Kidney (tissue), 14 donors: Measurements from ENCODE around the gene ZFPM1. TPM values are rescaled to one million over a fixed set of nuclear protein-coding genes. Genes with fewer than 3 reads are reported as not detected.

Experiments used
- DNase-seq, 5 donors: peaks; one replicate each; pipeline ENCODE4 v3.0.0-alpha.2; 2013 to 2020
- FAIRE-seq: peaks from 2 replicates; lab custom pipeline; 2012; peaks lifted over from hg19 to GRCh38; lab: Jason Lieb, UNC
- H3K27ac ChIP-seq, 2 donors: one replicate each; pipeline ENCODE4 v1.7.0; 2013; ENCODE audit warnings: low read depth in 2 of 2, low read length in 2 of 2, inconsistent platforms in 1 of 2
- H3K27me3 ChIP-seq: one replicate; pipeline ENCODE4 v1.7.1; 2013; ENCODE audit warnings: low read length, inconsistent platforms; ENCODE audit not compliant: control insufficient read depth, insufficient read depth
- H3K36me3 ChIP-seq, 3 donors: one replicate each; pipeline versions ENCODE4 v1.7.0 to v1.7.1; 2013; ENCODE audit warnings: low read length in 3 of 3, control low read depth in 1 of 3, inconsistent platforms in 1 of 3; ENCODE audit not compliant: insufficient read depth in 3 of 3, control insufficient read depth in 2 of 3
- H3K4me1 ChIP-seq, 3 donors: one replicate each; pipeline versions ENCODE4 v1.7.0 to v1.7.1; 2013; ENCODE audit warnings: low read length in 3 of 3, inconsistent platforms in 1 of 3, low read depth in 1 of 3; ENCODE audit not compliant: control insufficient read depth in 2 of 3, insufficient read depth in 2 of 3
- H3K4me3 ChIP-seq, 3 donors: one replicate each; pipeline versions ENCODE4 v1.7.0 to v1.8.1; 2013; ENCODE audit warnings: low read length in 3 of 3, control low read depth in 1 of 3, inconsistent platforms in 1 of 3
- H3K9ac ChIP-seq, 3 donors: one replicate each; pipeline versions ENCODE4 v1.7.0 to v1.7.1; 2013; ENCODE audit warnings: low read length in 3 of 3, control low read depth in 1 of 3, inconsistent platforms in 1 of 3
- H3K9me3 ChIP-seq, 3 donors: one replicate each; pipeline versions ENCODE4 v1.7.0 to v1.7.1; 2013; ENCODE audit warnings: low read length in 3 of 3, control low read depth in 1 of 3, inconsistent platforms in 1 of 3; ENCODE audit not compliant: control insufficient read depth in 2 of 3, insufficient read depth in 1 of 3
- intact Hi-C: fragments of 100-400 bp; cut with DNase I; formaldehyde crosslinking; loops from one replicate; pipeline ENCODE4 v1.11.1; 2022
- polyA plus RNA-seq: library from polyadenylated mRNA; stranded (reverse); fragments of 350-450 nt; fragmentation: Illumina TruSeq; extraction: RNeasy Lipid Tissue Mini Kit (QIAGEN cat#74804); gene quantifications from one replicate; pipeline ENCODE4 v1.2.3, GENCODE V29; 2014; ENCODE audit warnings: low read depth, low replicate concordance; ENCODE audit not compliant: insufficient read depth
- total RNA-seq: library from RNA; stranded (reverse); fragmentation: NEBNext Ultra II Directional; extraction: Animal tissue kit (Norgen Biotek cat#: 25700); gene quantifications from one replicate; pipeline ENCODE4 v1.2.1, GENCODE V29; 2021
- TF ChIP-seq, protein P1 (sequence below): IDR thresholded peaks from 3 replicates; pipeline ENCODE4 v1.5.1; 2012; ENCODE audit warnings: mild to moderate bottlenecking, moderate library complexity, borderline replicate concordance; ENCODE audit not compliant: insufficient read depth; ENCODE audit errors: extremely low read depth
- donor health status: control.
- donor health status: control.
- donor health status: control.
- donor health status: control.
- donor health status: control.
- donor health status: DM: yes; HTN: yes; CAD: no.
- donor health status: Normal renal cell carcinoma (clear cell type).

The ZFPM1 gene
- total and polyA plus RNA-seq, 2 donors from 2014 or later, result 1.9 to 9.2 TPM

DNA sequence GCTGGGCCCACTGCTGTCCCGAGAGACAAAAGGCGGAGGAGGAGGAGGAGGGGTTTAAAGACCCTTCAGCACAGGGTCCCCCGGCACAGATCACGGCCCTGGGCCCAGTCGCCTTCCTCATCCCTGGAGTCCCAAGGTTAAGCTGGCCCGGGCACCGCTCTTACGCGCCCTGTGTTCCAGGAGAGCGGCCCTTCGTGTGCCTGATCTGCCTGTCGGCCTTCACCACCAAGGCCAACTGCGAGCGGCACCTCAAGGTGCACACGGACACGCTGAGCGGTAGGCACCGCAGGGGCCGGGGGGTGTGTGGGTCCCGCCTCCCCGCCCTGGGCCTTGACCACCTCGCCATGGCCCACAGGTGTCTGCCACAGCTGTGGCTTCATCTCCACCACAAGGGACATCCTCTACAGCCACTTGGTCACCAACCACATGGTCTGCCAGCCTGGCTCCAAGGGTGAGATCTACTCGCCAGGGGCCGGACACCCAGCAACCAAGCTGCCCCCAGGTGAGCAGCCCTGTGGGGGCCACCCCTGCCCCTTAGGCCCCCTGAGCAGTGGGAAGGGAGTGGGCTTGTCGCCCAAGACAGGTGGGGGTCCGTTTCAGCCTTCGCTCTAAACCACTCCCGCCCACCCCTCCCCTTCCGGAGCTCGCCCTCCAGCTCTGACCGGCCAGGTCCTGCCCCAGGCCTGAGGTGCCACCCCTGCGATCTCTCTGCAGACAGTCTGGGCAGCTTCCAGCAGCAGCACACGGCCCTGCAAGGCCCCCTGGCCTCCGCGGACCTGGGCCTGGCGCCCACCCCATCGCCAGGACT is 79.6 kb downstream of the ZFPM1 start:
- peak in 2 of 5 donors; percentile 74 to 81 for DNase-seq

DNA sequence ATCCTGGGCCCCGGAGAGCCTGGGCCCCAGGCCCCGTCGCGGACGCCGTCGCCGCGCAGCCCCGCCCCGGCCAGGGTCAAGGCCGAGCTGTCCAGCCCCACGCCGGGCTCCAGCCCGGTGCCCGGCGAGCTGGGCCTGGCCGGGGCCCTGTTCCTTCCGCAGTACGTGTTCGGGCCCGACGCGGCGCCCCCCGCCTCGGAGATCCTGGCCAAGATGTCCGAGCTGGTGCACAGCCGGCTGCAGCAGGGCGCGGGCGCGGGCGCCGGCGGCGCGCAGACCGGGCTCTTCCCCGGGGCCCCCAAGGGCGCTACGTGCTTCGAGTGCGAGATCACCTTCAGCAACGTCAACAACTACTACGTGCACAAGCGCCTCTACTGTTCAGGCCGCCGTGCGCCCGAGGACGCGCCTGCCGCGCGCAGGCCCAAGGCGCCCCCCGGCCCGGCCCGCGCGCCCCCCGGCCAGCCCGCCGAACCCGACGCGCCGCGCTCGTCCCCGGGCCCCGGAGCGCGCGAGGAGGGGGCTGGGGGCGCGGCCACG is 80.4 kb downstream of the ZFPM1 start:
- peaks cover 0 to 13% (median 0%) of the 10 kb centered on the region in 3 donors for H3K4me1 ChIP-seq
- H3K9ac ChIP-seq, result no peak overlapping the region
- peak; percentile 60 to 85 (median 65) for DNase-seq
- no peak overlapping the region for H3K27ac ChIP-seq
- no peaks in the 10 kb centered on the region for H3K36me3 ChIP-seq
- no peak for FAIRE-seq
- no peak overlapping the region for H3K4me3 ChIP-seq
- no peaks in the 10 kb centered on the region for H3K9me3 ChIP-seq
- peaks cover 1% of the 10 kb centered on the region for H3K27me3 ChIP-seq
- TF ChIP-seq, protein P1, sequence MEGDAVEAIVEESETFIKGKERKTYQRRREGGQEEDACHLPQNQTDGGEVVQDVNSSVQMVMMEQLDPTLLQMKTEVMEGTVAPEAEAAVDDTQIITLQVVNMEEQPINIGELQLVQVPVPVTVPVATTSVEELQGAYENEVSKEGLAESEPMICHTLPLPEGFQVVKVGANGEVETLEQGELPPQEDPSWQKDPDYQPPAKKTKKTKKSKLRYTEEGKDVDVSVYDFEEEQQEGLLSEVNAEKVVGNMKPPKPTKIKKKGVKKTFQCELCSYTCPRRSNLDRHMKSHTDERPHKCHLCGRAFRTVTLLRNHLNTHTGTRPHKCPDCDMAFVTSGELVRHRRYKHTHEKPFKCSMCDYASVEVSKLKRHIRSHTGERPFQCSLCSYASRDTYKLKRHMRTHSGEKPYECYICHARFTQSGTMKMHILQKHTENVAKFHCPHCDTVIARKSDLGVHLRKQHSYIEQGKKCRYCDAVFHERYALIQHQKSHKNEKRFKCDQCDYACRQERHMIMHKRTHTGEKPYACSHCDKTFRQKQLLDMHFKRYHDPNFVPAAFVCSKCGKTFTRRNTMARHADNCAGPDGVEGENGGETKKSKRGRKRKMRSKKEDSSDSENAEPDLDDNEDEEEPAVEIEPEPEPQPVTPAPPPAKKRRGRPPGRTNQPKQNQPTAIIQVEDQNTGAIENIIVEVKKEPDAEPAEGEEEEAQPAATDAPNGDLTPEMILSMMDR, result no peak
- intact Hi-C loops, result no loop called here

More for the DNA sequence above, 79.6 kb downstream of the ZFPM1 start:
- FAIRE-seq, result no peak
- Histone ChIP-seq H3K27ac (no peak overlapping the region), H3K9ac (no peak overlapping the region), H3K9me3 (no peaks in the 10 kb centered on the region), H3K27me3 (no peaks in the 10 kb centered on the region), H3K4me3 (no peak overlapping the region), H3K36me3 (no peaks in the 10 kb centered on the region), H3K4me1 (peaks cover 0 to 14% (median 0%) of the 10 kb centered on the region in 3 donors)
- TF ChIP-seq, protein P1, result no peak
- intact Hi-C loops, result no loop called here

DNA sequence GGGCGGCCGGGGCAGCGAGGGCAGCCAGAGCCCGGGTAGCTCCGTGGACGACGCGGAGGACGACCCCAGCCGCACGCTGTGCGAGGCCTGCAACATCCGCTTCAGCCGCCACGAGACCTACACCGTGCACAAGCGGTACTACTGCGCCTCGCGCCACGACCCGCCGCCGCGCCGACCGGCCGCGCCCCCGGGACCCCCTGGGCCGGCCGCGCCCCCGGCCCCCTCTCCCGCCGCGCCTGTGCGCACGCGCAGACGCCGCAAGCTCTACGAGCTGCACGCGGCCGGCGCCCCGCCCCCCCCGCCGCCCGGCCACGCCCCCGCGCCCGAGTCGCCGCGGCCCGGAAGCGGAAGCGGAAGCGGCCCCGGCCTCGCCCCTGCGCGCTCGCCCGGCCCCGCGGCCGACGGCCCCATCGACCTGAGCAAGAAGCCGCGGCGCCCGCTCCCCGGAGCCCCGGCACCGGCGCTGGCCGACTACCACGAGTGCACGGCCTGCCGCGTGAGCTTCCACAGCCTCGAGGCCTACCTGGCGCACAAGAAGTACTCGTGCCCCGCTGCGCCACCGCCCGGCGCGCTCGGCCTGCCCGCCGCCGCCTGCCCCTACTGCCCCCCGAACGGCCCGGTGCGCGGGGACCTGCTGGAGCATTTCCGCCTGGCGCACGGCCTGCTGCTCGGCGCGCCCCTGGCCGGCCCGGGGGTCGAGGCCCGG is 81.0 kb downstream of the ZFPM1 start:
- no peak overlapping the region for H3K9ac ChIP-seq
- FAIRE-seq (no peak), DNase-seq (peak; percentile 76 to 93 (median 85))
- peak overlapping the region in 2 of 3 donors; percentile 11 to 39 for H3K4me3 ChIP-seq
- TF ChIP-seq, protein P1, result no peak
- peaks cover 0 to 13% (median 0%) of the 10 kb centered on the region in 3 donors for H3K4me1 ChIP-seq
- peaks cover 5% of the 10 kb centered on the region for H3K27me3 ChIP-seq
- H3K36me3 ChIP-seq, result no peaks in the 10 kb centered on the region
- no peak overlapping the region for H3K27ac ChIP-seq
- intact Hi-C loops, result no loop called here
- no peaks in the 10 kb centered on the region for H3K9me3 ChIP-seq
